GM13977 (cell line): Measurements from ENCODE around the gene TBC1D30.

Experiments used
- DNase-seq: peaks from one replicate; pipeline ENCODE4 v3.0.0; 2012; ENCODE audit warnings: low spot score
- CTCF ChIP-seq: IDR thresholded peaks from 2 replicates; pipeline ENCODE4 v1.5.1; 2012; ENCODE audit warnings: mild to moderate bottlenecking, control low read depth; ENCODE audit not compliant: insufficient read depth; ENCODE audit errors: extremely low read depth, missing control alignments
- in situ Hi-C: fragments of 300-500 bp; cut with MboI; formaldehyde crosslinking; loops from one replicate; pipeline ENCODE4 v1.12.0; 2022; ENCODE audit warnings: low sequenced_read_pairs, low pct_unique_long_range_greater_than_20kb, mixed read lengths, inconsistent platforms; ENCODE audit not compliant: unreplicated experiment

Gene TBC1D30

GRCh38 chr12:64793610-64794009 lies 30.8 kb upstream of the TBC1D30 start:
- in situ Hi-C loops: loop anchor here (25.0 kb wide), 1 partner anchor 319 kb away; the partner anchor contains the start of gene WIF1
- no peak for TF ChIP-seq CTCF
- no peak for DNase-seq

DNA sequence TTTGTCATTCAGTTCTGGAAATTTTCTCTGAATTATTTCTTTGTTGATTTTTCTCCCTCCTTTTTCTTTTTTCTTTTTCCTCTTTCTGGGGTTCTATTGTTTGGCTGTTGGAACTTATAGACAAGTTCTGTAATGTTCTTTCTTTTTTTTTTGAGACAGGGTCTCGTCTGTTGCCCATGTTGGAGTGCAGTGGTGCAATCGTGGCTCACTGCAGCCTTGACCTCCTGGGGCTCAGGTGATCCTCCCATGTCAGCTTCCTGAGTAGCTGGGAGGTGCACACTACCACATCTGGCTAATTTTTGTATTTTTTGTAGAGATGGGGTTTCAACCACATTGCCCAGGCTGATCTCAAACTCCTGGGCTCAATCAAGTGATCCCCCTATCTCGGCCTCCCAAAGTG lies 30.1 kb upstream of the TBC1D30 start:
- no peak for TF ChIP-seq CTCF
- in situ Hi-C loops: loop anchor here (25.0 kb wide), 1 partner anchor 318 kb away; the partner anchor contains the start of gene WIF1

GRCh38 chr12:64796205-64796845 lies 28.1 kb upstream of the TBC1D30 start:
- TF ChIP-seq CTCF: peak; percentile 72
- DNase-seq: peak; percentile 67
- in situ Hi-C loops: loop anchor here (25.0 kb wide), 1 partner anchor 316 kb away; the partner anchor contains the start of gene WIF1

More for the DNA sequence above, 30.1 kb upstream of the TBC1D30 start:
- DNase-seq: no peak

- in situ Hi-C loops: loop anchor here (25.0 kb wide), 1 partner anchor 315 kb away; the partner anchor contains the start of gene WIF1
- no peak for TF ChIP-seq CTCF
- no peak for DNase-seq
Observed at GRCh38 chr12:64797156-64797555, 27.3 kb upstream of the TBC1D30 start.

GRCh38 chr12:64798165-64798564 lies 26.3 kb upstream of the TBC1D30 start:
- in situ Hi-C loops: loop anchor here (25.0 kb wide), 1 partner anchor 314 kb away; the partner anchor contains the start of gene WIF1
- no peak for TF ChIP-seq CTCF
- no peak for DNase-seq

DNA sequence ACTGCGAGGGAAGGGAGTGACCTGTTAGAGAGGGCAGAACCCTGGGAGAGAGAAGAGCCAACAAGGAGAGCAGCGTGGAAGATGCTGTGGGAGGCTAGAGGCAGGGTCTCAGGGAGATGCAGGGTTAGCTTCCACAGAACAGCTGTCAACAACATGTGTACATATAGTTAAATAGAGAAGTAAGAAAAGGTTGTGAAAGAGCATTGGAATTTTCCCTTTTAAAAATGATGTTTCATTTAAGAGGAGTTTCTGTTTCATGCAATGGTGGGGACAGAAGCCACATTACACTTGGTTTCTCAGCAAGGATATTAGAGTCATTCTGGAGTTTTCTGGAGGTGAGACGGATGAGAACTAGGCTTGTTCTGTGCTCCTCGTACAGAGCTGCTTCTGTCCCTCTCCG lies 23.8 kb upstream of the TBC1D30 start:
- TF ChIP-seq CTCF: no peak
- no peak for DNase-seq
- in situ Hi-C loops: no loop called here
